ENCODE measurements around the gene IFT20.
A peak's percentile ranks its signal among the peaks of the same experiment; 100 is the strongest.

The IFT20 gene

GRCh38 chr17:28324267-28324745, 11.0 kb downstream of the IFT20 start:
- TF ChIP-seq CTCF (conservative IDR thresholded peaks at IDR 0.05; ENCODE audit: low read depth, low read length) = no peak
- H3K4me2 ChIP-seq = no peak overlapping the region
- peaks cover 25% of the 10 kb centered on the region for H3K4me1 ChIP-seq (ENCODE audit: low read depth, poor library complexity, severe bottlenecking)
- H3K27ac ChIP-seq = no peak overlapping the region
- no peak overlapping the region for H3K9ac ChIP-seq
- peaks cover 3% of the 10 kb centered on the region; the same call in 1 of the 2 replicates for H3K36me3 ChIP-seq (ENCODE audit: insufficient read depth)
- no peak overlapping the region for H2AFZ ChIP-seq (ENCODE audit: low read depth)
- peaks cover 70% of the 10 kb centered on the region for H3K79me2 ChIP-seq (ENCODE audit: insufficient read depth, low read depth)
- H4K20me1 ChIP-seq (ENCODE audit: insufficient read depth) = peaks cover 8% of the 10 kb centered on the region; the same call in 1 of the 2 replicates
- H3K27me3 ChIP-seq (ENCODE audit: insufficient read depth, low read depth) = no peaks in the 10 kb centered on the region
- H3K4me3 ChIP-seq (IDR thresholded peaks at IDR 0.05; ENCODE audit: insufficient read depth, low read depth, low read length) = no peak overlapping the region

- TF ChIP-seq CTCF (conservative IDR thresholded peaks at IDR 0.05; ENCODE audit: low read depth, low read length) = no peak
- Histone ChIP-seq H3K27ac (no peak overlapping the region), H2AFZ (ENCODE audit: low read depth) (no peak overlapping the region), H3K9ac (peak overlapping the region; percentile 97; the same call in 1 of the 2 replicates), H4K20me1 (ENCODE audit: insufficient read depth) (peaks cover 8% of the 10 kb centered on the region; the same call in 1 of the 2 replicates), H3K27me3 (ENCODE audit: insufficient read depth, low read depth) (no peaks in the 10 kb centered on the region), H3K4me1 (ENCODE audit: low read depth, poor library complexity, severe bottlenecking) (peaks cover 34% of the 10 kb centered on the region), H3K79me2 (ENCODE audit: insufficient read depth, low read depth) (peaks cover 63% of the 10 kb centered on the region), H3K4me3 (IDR thresholded peaks at IDR 0.05; ENCODE audit: insufficient read depth, low read depth, low read length) (no peak overlapping the region), H3K36me3 (ENCODE audit: insufficient read depth) (no peaks in the 10 kb centered on the region; the same call in 1 of the 2 replicates), H3K4me2 (peak overlapping the region; percentile 72)
Measured at GRCh38 chr17:28320215-28321061, 14.8 kb downstream of the IFT20 start.

- no peak overlapping the region for H3K4me3 ChIP-seq (IDR thresholded peaks at IDR 0.05; ENCODE audit: insufficient read depth, low read depth, low read length)
- peak overlapping the region; percentile 83 for H3K27ac ChIP-seq
- peaks cover 34% of the 10 kb centered on the region for H3K4me1 ChIP-seq (ENCODE audit: low read depth, poor library complexity, severe bottlenecking)
- TF ChIP-seq CTCF (conservative IDR thresholded peaks at IDR 0.05; ENCODE audit: low read depth, low read length) = no peak
- no peaks in the 10 kb centered on the region; the same call in 1 of the 2 replicates for H3K36me3 ChIP-seq (ENCODE audit: insufficient read depth)
- H2AFZ ChIP-seq (ENCODE audit: low read depth) = peak overlapping the region; percentile 97
- H3K9ac ChIP-seq = peak overlapping the region; percentile 97
- no peaks in the 10 kb centered on the region for H3K27me3 ChIP-seq (ENCODE audit: insufficient read depth, low read depth)
- peaks cover 54% of the 10 kb centered on the region for H3K79me2 ChIP-seq (ENCODE audit: insufficient read depth, low read depth)
- peak overlapping the region; percentile 72 for H3K4me2 ChIP-seq
- H4K20me1 ChIP-seq (ENCODE audit: insufficient read depth) = peaks cover 6% of the 10 kb centered on the region; the same call in 1 of the 2 replicates
Measured at GRCh38 chr17:28319598-28319935, 15.7 kb downstream of the IFT20 start.

GRCh38 chr17:28318759-28319597, 16.3 kb downstream of the IFT20 start, which contains the start of gene TMEM97:
Gene TMEM97, plus strand, starts transcription at chr17:28319200. Its CDS starts 40 bp downstream, at chr17:28319240.
- no peaks in the 10 kb centered on the region; the same call in 1 of the 2 replicates for H3K36me3 ChIP-seq (ENCODE audit: insufficient read depth)
- peak within 1 kb of the TSS; percentile 97 for H3K9ac ChIP-seq
- H4K20me1 ChIP-seq (ENCODE audit: insufficient read depth) = no peaks in the 10 kb centered on the region; the same call in 1 of the 2 replicates
- peaks cover 34% of the 10 kb centered on the region for H3K4me1 ChIP-seq (ENCODE audit: low read depth, poor library complexity, severe bottlenecking)
- peaks cover 49% of the 10 kb centered on the region for H3K79me2 ChIP-seq (ENCODE audit: insufficient read depth, low read depth)
- H3K27ac ChIP-seq = peak within 1 kb of the TSS; percentile 83
- no peaks in the 10 kb centered on the region for H3K27me3 ChIP-seq (ENCODE audit: insufficient read depth, low read depth)
- peak within 1 kb of the TSS; percentile 97 for H2AFZ ChIP-seq (ENCODE audit: low read depth)
- H3K4me3 ChIP-seq (IDR thresholded peaks at IDR 0.05; ENCODE audit: insufficient read depth, low read depth, low read length) = no peak within 1 kb of the TSS
- peak; percentile 11; the same call in 1 of the 2 replicates for TF ChIP-seq CTCF (conservative IDR thresholded peaks at IDR 0.05; ENCODE audit: low read depth, low read length)
- H3K4me2 ChIP-seq = peak within 1 kb of the TSS; percentile 99
